ENCODE results near the gene ASB18. TPM values are rescaled to one million over a fixed set of nuclear protein-coding genes. Genes with fewer than 3 reads are reported as not detected.

ASB18 gene
- total RNA-seq, 1 experiment from 2014 or later = not detected

- ATAC-seq = peak; percentile 54
- no peak overlapping the region for H3K27ac Mint-ChIP-seq
- CTCF ChIA-PET = interaction anchor here (0.5 to 3.9 kb wide), 77 partner anchors 9 to 569 kb away, joined by 3 to 41 read pairs (median 4); partner anchors contain the start of genes ACKR3 and GBX2
- peak overlapping the region; percentile 76 for H3K4me3 Mint-ChIP-seq
- H3K9me3 Mint-ChIP-seq = no peaks in the 10 kb centered on the region
- peaks cover 49% of the 10 kb centered on the region for H3K4me1 Mint-ChIP-seq
- peak; percentile 88 for DNase-seq (ENCODE audit: low spot score)
- POLR2A ChIA-PET = interaction anchor here (0.6 kb wide), 1 partner anchor 54 kb away, joined by 3 read pairs; no protein-coding TSS in a partner anchor
- H3K36me3 Mint-ChIP-seq = no peaks in the 10 kb centered on the region
- TF ChIP-seq SP1 (CRISPR knock-in tag; conservative IDR thresholded peaks at IDR 0.05) (no peak; the same call in 1 of the 2 replicates), ZNF263 (CRISPR knock-in tag; IDR thresholded peaks at IDR 0.05; ENCODE audit: low read depth) (no peak), FOXJ3 (CRISPR knock-in tag; IDR thresholded peaks at IDR 0.05; ENCODE audit: borderline replicate concordance) (no peak), HMGXB4 (CRISPR knock-in tag; IDR thresholded peaks at IDR 0.05) (peak; percentile 87), FOXK1 (CRISPR knock-in tag; IDR thresholded peaks at IDR 0.05) (no peak), NR2C2 (CRISPR knock-in tag; IDR thresholded peaks at IDR 0.05) (no peak), ZNF671 (CRISPR knock-in tag; IDR thresholded peaks at IDR 0.05) (no peak), CREM (CRISPR knock-in tag; IDR thresholded peaks at IDR 0.05) (no peak), ZNF532 (CRISPR knock-in tag; IDR thresholded peaks at IDR 0.05; ENCODE audit: borderline replicate concordance) (no peak), ELF4 (CRISPR knock-in tag; IDR thresholded peaks at IDR 0.05; ENCODE audit: low read depth) (no peak), E2F5 (CRISPR knock-in tag; IDR thresholded peaks at IDR 0.05) (0 out of 2 replicates have a peak, but pooled peaks have one; percentile 29), CTCF (IDR thresholded peaks at IDR 0.05) (peak; percentile 90), MLX (CRISPR knock-in tag; IDR thresholded peaks at IDR 0.05) (no peak), PRDM15 (CRISPR knock-in tag; IDR thresholded peaks at IDR 0.05) (no peak)
- H3K27me3 Mint-ChIP-seq (ENCODE audit: low read depth) = peaks cover 64% of the 10 kb centered on the region
These were observed 86.0 kb downstream of the ASB18 start for GRCh38 chr2:236177967-236178889.

Measured in WTC11 (cell line).